Stimulated activated CD8-positive, alpha-beta memory T cell treated with anti-CD3 and anti-CD28 coated beads, Interleukin-15, amount 100 ng/mL, for 4 hours (primary cell): Measurements from ENCODE around the gene PIGB.
"Not testable (repeated sequence)": the region's sequence is repeated elsewhere in the genome, so short reads cannot be mapped to it uniquely, and the experiment has no call there.

Experiments
- DNase-seq, 2 donors: peaks; one replicate each; pipeline ENCODE4 v3.0.0-alpha.2; 2020; ENCODE audit warnings: low read depth in 2 of 2

The PIGB gene

GRCh38 chr15:55297315-55297714 lies 21.7 kb upstream of the PIGB start:
- DNase-seq, result no peak

DNA sequence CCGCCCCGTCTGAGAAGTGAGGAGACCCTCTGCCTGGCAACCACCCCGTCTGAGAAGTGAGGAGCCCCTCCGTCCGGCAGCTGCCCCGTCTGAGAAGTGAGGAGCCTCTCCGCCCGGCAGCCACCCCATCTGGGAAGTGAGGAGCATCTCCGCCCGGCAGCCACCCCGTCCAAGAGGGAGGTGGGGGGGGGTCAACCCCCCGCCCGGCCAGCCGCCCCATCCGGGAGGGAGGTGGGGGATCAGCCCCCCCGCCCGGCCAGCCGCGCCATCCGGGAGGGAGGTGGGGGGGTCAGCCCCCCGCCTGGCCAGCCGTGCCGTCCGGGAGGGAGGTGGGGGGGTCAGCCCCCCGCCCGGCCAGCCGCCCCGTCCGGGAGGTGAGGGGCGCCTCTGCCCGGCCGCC lies 16.2 kb upstream of the PIGB start:
- not testable (repeated sequence) for DNase-seq

- no peak for DNase-seq
Measured at GRCh38 chr15:55319537-55320237, 665 bp downstream of the PIGB start.

DNA sequence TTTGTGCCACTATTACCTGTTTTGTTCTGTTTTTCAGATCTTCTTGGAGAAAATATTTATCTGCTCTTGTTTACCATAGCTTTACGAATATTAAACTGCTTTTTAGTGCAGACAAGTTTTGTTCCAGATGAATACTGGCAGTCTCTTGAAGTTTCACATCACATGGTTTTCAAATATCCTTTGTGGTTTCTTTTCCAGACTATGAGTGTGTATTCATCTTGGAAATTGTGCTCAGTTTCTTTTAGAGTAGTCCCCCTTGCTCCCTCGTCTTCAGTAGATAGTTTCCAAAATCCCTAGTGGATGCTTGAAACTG lies 1.2 kb downstream of the PIGB start:
- DNase-seq, result no peak

DNA sequence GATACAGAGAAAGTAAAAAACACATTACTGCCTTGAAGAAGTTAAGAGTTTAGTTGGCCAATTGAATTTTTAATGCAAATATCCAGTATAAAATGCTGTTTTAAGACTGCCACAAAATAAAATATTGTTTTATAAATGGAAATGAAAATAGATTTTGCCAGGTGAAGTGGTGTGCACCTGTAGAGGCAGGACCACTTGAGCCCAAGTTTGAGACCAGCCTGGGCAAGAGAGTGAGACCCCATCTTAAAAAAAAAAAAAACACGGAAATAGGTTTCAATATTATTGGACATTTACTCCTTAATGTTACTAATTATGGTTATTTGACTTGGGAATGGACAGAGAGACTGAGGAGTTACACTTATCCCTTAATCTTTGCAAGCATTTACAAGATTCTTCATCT lies 1.9 kb downstream of the PIGB start:
- DNase-seq, result no peak

DNA sequence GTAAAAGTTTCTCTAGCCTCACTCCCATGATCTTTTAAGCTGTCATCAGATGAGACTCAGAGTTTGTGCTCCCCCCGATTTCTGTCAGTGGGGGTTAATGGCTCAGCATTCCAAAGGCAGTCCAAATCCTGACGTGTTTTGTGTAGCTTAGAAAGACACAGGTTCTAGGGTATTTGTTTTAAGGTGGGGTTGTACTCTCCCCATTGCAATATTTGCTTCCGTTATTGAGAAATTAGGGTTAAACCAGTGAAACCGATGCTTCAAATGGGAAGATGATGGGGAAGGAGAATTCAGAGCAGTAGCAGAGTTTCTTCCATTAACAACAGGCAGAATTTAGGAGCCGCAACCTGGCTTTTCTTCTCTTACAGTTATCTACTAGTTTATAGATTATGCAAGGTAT lies 3.4 kb downstream of the PIGB start:
- no peak for DNase-seq

DNA sequence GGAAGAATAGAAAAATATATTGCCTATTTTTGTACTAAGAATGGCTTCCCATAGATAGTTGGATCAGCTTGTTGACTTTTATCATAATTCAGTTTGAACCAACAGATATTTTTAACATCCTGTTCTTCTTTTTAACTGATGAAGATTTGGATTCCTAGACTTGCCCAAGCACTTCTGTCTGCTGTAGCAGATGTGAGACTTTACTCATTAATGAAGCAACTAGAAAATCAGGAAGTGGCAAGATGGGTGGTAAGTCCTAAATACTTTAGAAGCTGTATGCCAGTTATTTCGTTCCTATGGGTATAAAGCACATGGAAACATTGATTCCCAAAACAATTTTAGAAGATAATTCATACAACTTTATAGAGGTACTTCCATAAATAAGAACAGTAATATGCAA lies 8.4 kb downstream of the PIGB start:
- no peak for DNase-seq

DNA sequence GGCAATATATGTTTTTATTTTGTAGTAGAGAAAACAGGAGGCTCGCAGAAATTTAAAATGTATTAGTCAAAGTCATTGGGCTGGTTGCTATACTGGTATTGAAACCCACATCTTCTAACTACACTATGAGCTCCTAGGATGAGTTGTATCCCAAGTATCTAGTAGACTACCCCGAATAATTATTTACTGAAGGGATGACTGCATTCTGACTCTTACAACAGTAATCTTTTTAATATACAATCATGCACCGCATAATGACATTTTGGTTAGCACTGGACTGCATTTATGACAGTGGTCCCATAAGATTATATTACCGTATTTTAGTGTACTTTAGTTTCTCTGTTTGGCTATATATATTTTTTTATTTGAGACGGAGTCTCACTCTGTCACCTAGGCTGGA lies 15.3 kb downstream of the PIGB start:
- DNase-seq, result no peak

- DNase-seq, result no peak
Measured at GRCh38 chr15:55334997-55335396, 16.0 kb downstream of the PIGB start.

DNA sequence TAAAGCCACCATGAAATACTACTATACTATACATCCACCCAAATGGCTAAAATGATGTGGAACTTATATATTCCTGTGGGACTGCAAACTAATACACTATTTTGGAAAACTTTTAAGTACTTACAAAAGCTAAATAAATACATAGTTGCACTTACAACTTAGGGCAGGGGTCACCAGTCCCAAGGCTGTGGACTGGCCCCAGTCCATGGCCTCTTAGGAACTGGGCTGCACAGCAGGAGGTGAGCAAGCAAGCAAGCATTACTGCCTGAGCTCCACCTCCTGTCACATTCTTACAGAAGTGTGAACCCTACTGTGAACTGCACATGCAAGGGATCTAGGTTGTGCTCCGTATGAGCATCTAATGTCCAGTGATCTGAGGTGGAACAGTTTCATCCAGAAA lies 18.1 kb downstream of the PIGB start:
- no peak for DNase-seq

DNA sequence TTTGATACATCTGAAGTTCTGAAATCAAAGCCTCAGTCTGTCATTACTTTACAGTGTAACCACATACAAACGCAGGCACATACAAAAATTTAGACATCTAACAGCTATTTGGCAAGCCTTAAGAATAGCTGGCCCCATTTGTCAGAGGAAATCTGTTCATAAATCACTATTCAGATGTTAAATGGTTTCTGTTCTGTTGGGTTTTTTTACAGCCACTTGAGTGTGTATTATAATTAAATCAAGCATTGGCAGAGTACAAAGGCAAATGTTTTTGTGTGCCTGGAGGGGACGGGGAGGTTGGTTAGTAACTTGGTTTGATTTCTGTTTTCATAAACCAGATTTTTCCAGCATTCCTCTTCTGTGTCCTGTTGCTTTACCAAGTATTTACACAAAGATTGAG lies 24.1 kb downstream of the PIGB start:
- DNase-seq, result no peak

GRCh38 chr15:55344206-55344605 lies 25.2 kb downstream of the PIGB start:
- no peak for DNase-seq

- no peak for DNase-seq
Measured at GRCh38 chr15:55348281-55348778, 29.3 kb downstream of the PIGB start.

DNA sequence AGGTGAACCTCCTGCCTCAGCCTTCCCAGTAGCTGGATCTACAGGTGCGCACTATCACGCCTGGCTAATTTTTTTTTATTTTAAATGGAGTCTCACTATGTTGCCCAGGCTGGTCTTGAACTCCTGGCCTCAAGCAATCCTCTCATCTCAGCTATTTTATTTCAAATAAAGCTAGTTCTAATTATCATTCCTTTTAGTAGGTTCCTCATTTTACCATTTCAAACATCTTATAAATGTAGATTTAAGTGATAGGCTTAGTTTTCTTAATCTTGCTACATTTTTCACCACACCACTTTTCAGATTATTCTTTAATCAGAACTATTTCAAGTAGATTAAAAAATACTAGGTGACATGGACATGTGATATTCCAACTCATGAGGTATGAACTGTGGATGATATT lies 30.3 kb downstream of the PIGB start:
- no peak for DNase-seq

DNA sequence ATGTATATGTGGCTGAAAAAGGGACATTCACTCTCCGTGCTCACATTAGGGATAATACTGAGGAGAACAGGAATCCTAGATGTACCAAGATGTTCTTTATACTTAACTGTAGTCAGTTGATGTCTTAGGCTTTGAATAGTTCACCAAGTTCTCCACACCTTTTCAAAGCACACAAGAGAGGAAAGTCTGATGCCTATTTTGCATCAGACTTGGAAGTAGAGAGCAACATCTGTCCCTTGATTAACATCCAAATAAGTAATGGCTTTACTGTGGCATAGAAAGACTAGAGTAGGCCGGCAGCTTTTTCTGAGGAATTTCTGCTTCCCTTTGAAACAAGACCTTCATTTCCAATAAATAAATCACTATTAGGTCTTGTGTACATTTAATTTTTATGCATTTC lies 34.0 kb downstream of the PIGB start:
- DNase-seq, result no peak

- DNase-seq, result no peak
Measured at GRCh38 chr15:55356985-55357585, 38.1 kb downstream of the PIGB start.

DNA sequence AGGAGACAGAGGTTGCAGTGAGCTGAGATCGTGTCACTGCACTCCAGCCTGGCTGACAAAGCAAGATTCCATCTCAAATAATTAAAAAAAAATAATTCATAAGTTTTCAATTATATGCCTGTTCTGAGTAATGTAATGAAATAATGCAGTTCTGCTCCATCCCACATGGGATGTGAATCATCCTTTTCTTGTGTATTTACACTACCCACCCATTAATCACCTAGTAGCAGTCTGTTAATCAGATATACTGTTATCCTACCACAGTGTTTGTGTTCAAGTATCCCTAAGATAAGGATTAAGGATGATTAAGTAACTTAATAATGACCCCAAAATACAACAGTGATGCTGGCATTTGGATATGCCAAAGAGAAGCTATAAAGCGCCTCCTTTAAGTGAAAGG lies 38.8 kb downstream of the PIGB start:
- DNase-seq, result no peak

DNA sequence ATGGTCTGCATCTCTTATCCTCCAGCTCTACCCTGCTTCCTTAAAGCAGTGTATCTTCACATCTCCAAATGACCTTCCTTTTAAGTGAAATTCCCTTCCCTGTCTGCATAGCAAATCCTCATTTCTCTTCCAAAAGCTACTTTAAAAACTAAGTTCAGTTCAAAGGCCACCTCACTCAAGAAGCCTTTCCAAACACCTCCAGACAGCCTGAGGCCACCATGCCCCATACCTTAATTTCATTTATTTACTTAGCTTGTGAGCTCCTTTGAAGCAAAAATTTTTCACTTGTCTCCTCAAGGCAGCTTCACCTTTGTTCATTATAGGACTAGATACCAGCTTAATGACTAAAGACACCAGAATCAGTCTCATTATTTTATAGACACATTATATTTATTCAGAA lies 39.4 kb downstream of the PIGB start:
- no peak for DNase-seq

DNA sequence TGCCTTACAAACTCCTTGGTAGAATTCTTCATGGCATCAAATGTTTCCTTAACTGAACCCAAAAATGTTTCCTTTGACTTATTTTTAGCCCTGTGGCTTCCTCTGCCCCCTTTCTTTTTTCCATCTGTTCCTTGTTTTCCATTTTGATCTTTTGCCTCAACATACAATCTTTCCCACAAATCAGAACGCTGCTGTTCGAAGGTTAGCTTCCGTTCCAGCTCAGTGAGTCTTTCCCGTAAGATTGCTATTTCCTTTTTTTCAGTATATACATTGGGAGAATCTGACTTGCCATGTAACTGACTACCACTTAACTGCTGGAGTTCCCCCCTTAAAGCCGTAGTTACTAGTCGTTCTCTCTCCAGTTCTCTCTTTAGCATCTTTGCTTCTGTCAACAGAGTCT lies 41.2 kb downstream of the PIGB start:
- no peak for DNase-seq

- no peak for DNase-seq
Measured at GRCh38 chr15:55361048-55361447, 42.0 kb downstream of the PIGB start.

DNA sequence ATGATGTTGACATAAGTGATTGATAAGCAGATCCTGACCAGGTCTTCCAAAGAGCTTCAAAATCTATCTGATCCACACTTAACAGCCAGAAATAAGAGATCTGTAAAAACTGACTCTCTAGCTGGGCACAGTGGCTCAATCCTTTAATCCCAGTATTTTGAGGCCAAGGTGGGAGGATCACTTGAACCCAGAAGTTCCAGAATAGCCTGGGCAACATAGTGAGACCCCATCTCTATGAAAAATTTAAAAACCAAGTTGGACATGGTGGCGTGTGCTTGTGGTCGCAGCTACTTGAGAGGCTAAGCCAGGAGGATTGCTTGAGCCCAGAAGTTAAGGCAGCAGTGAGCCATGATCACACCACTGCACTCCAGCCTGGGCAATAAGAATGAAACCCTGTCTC lies 43.6 kb downstream of the PIGB start:
- no peak for DNase-seq

GRCh38 chr15:55366981-55367380 lies 48.0 kb downstream of the PIGB start:
- DNase-seq, result no peak

- DNase-seq, result no peak
Measured at GRCh38 chr15:55372701-55373440, 53.8 kb downstream of the PIGB start.
